HepG2 (cell line): ENCODE data around the gene SCN8A.

Experiments
- ARID2 ChIP-seq: sonication (generic); formaldehyde crosslinking; IDR thresholded peaks from 2 replicates; pipeline ENCODE4 v1.8.1; 2022; ENCODE audit warnings: mild to moderate bottlenecking, missing genetic modification reagents, borderline replicate concordance
- ATF7 ChIP-seq, 2 experiments: fragments of 450-650 bp in 1 of 2; sonication (generic) in 1 of 2; formaldehyde crosslinking in 1 of 2; IDR thresholded peaks; 2 replicates each; pipeline versions ENCODE4 v1.4.0 to v1.6.1; 2016 to 2020; ENCODE audit warnings: antibody characterized with exemption in 1 of 2, mild to moderate bottlenecking in 1 of 2, missing genetic modification reagents in 1 of 2
- CTCF ChIP-seq: sonication (generic); formaldehyde crosslinking; IDR thresholded peaks from 2 replicates; pipeline ENCODE4 v1.5.0; 2020; ENCODE audit warnings: mild to moderate bottlenecking, missing genetic modification reagents, moderate library complexity
- JDP2 ChIP-seq: sonication (generic); formaldehyde crosslinking; IDR thresholded peaks from 2 replicates; pipeline ENCODE4 v1.8.1; 2022; ENCODE audit warnings: missing genetic modification reagents, borderline replicate concordance
- JUN ChIP-seq: sonication (generic); formaldehyde crosslinking; IDR thresholded peaks from 2 replicates; pipeline ENCODE4 v1.4.0; 2020; ENCODE audit warnings: mild to moderate bottlenecking, missing genetic modification reagents
- KLF16 ChIP-seq, 2 experiments: sonication (generic) in 1 of 2; formaldehyde crosslinking in 1 of 2; IDR thresholded peaks; 2 replicates each; pipeline versions ENCODE4 v1.6.1 to v1.8.0; 2016 to 2023; ENCODE audit warnings: missing genetic modification reagents in 2 of 2, missing compliant biosample characterization in 1 of 2
- POLR2A ChIP-seq, 2 experiments: IDR thresholded peaks; 2 replicates each; pipeline ENCODE4 v1.6.1; 2011; ENCODE audit warnings: low read depth in 2 of 2, low read length in 2 of 2, mild to moderate bottlenecking in 1 of 2, moderate library complexity in 1 of 2; ENCODE audit not compliant: insufficient read depth in 1 of 2

GRCh38 chr12:51686727-51687126 is 95.7 kb downstream of the SCN8A start:
- TF ChIP-seq KLF16 (CRISPR knock-in tag; IDR thresholded peaks at IDR 0.05) (no peak), JDP2 (CRISPR knock-in tag) (no peak), ARID2 (CRISPR knock-in tag) (no peak), JUN (CRISPR knock-in tag) (no peak), POLR2A (IDR thresholded peaks at IDR 0.05; ENCODE audit: insufficient read depth in 1 of 2, low read depth in 2 of 2, low read length in 2 of 2) (no peak), ATF7 (IDR thresholded peaks at IDR 0.05) (no peak), ATF7 (CRISPR knock-in tag; IDR thresholded peaks at IDR 0.05) (no peak), CTCF (no peak)
